Tibial artery (tissue), 4 donors: ENCODE measurements around the gene APOL1.

ENCODE experiments used
- DNase-seq, 2 donors: peaks; one replicate each; pipeline ENCODE4 v3.0.0-alpha.2; 2019
- H3K27ac ChIP-seq, 2 donors: fragments of 200-600 bp; sonication (generic) in 1 of 2; 1 replicate in 1 of 2; 2 replicates in 1 of 2; pipeline ENCODE4 v1.5.1; 2018 to 2019; ENCODE audit warnings: mild to moderate bottlenecking in 1 of 2
- H3K27me3 ChIP-seq, 2 donors: fragments of 200-600 bp; sonication (generic) in 1 of 2; one replicate each; pipeline versions ENCODE4 v1.5.1 to v1.6.0; 2016 to 2019
- H3K36me3 ChIP-seq, 3 donors: fragments of 200-600 bp; sonication (generic) in 2 of 3; one replicate each; pipeline ENCODE4 v1.5.1; 2016 to 2019; ENCODE audit warnings: mild to moderate bottlenecking in 2 of 3
- H3K4me1 ChIP-seq, 4 donors: fragments of 200-600 bp; sonication (generic) in 2 of 4; 1 replicate in 3 of 4; 2 replicates in 1 of 4; pipeline ENCODE4 v1.5.1; 2016 to 2019
- H3K4me3 ChIP-seq, 2 donors: fragments of 200-600 bp; sonication (generic) in 1 of 2; 1 replicate in 1 of 2; 2 replicates in 1 of 2; pipeline ENCODE4 v1.5.1; 2018 to 2019; ENCODE audit warnings: mild to moderate bottlenecking in 2 of 2
- H3K9me3 ChIP-seq, 3 donors: fragments of 200-600 bp; sonication (generic) in 1 of 3; one replicate each; pipeline ENCODE4 v1.5.1; 2016 to 2019
- CTCF ChIP-seq, 2 experiments: fragments of 200-600 bp in 1 of 2; fragments of 450-650 bp in 1 of 2; IDR thresholded peaks; one replicate each; pipeline ENCODE4 v1.5.1; 2017 to 2019; ENCODE audit warnings: antibody characterized with exemption in 2 of 2, mild to moderate bottlenecking in 1 of 2, moderate library complexity in 1 of 2
- intact Hi-C: fragments of 100-400 bp; cut with DNase I; formaldehyde crosslinking; loops from one replicate; pipeline ENCODE4 v1.15.0; 2023; ENCODE audit warnings: low total_unique reads

APOL1 gene

DNA sequence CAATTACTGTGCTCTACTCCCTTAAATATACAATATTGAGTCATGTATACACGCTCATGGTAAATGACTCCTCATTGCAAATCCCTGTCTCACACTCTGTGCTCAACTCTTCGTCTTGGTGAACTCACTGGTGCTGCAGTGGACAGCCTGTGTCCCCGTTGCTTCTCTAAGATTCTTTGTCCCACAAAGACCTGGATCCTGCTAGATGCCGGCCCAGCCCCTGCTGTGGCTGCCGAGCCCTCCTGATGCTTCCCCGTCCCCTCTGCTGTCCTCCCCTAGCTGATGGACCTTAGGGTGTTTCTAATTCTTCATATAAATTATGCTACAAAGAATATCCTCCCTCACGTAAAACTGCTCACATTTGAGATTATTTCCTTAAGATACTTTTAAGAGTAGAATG lies 19.1 kb upstream of the APOL1 start:
- H3K27me3 ChIP-seq: no peaks in the 10 kb centered on the region
- H3K9me3 ChIP-seq: no peaks in the 10 kb centered on the region
- DNase-seq: no peak
- no peak overlapping the region for H3K27ac ChIP-seq
- intact Hi-C loops: no loop called here
- no peak for TF ChIP-seq CTCF (IDR thresholded peaks at IDR 0.05)
- peaks cover 0 to 40% (median 23%) of the 10 kb centered on the region in 4 donors for H3K4me1 ChIP-seq
- no peak overlapping the region for H3K4me3 ChIP-seq
- H3K36me3 ChIP-seq: peaks cover 33 to 65% (median 48%) of the 10 kb centered on the region in 3 donors

GRCh38 chr22:36234213-36234612 lies 18.7 kb upstream of the APOL1 start:
- TF ChIP-seq CTCF (IDR thresholded peaks at IDR 0.05): no peak
- Histone ChIP-seq H3K36me3 (peaks cover 30 to 60% (median 44%) of the 10 kb centered on the region in 3 donors), H3K9me3 (no peaks in the 10 kb centered on the region), H3K4me1 (peaks cover 0 to 41% (median 24%) of the 10 kb centered on the region in 4 donors), H3K27ac (no peak overlapping the region), H3K4me3 (no peak overlapping the region), H3K27me3 (no peaks in the 10 kb centered on the region)
- DNase-seq: no peak
- intact Hi-C loops: no loop called here

- H3K4me1 ChIP-seq: peaks cover 0 to 45% (median 26%) of the 10 kb centered on the region in 4 donors
- DNase-seq: no peak
- no peak overlapping the region for H3K27ac ChIP-seq
- H3K9me3 ChIP-seq: no peaks in the 10 kb centered on the region
- no peaks in the 10 kb centered on the region for H3K27me3 ChIP-seq
- H3K4me3 ChIP-seq: no peak overlapping the region
- peaks cover 29 to 53% (median 38%) of the 10 kb centered on the region in 3 donors for H3K36me3 ChIP-seq
- intact Hi-C loops: no loop called here
- no peak for TF ChIP-seq CTCF (IDR thresholded peaks at IDR 0.05)
Observed at GRCh38 chr22:36234919-36235318, 18.0 kb upstream of the APOL1 start.

DNA sequence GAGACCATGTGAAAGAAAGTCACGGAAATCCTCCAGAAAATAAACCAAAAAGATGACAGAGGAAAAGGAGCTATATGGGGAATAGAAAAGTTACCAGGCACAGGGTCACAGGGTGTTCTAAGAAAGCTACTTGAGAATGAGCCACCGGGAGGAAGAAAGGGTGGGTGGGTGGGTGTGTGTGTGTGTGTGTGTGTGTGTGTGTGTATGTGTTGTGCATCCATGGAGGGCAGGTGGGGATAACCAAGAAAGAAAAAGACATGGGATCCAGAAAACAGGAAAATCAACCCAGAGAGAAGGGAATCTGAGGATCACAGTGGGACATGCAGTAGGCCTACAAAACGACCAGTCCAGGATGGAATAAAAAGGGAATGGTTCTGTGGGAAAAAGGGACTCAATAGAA lies 17.3 kb upstream of the APOL1 start:
- intact Hi-C loops: no loop called here
- Histone ChIP-seq H3K4me1 (peaks cover 0 to 47% (median 27%) of the 10 kb centered on the region in 4 donors), H3K36me3 (peaks cover 23 to 47% (median 33%) of the 10 kb centered on the region in 3 donors), H3K9me3 (no peaks in the 10 kb centered on the region), H3K27ac (no peak overlapping the region), H3K4me3 (no peak overlapping the region), H3K27me3 (no peaks in the 10 kb centered on the region)
- no peak for TF ChIP-seq CTCF (IDR thresholded peaks at IDR 0.05)
- no peak for DNase-seq

GRCh38 chr22:36236388-36237319 lies 16.3 kb upstream of the APOL1 start:
- Histone ChIP-seq H3K27me3 (no peaks in the 10 kb centered on the region), H3K27ac (peak overlapping the region in 1 of 2 donors; percentile 87), H3K4me3 (peak overlapping the region in 1 of 2 donors; percentile 60), H3K4me1 (peaks cover 0 to 47% (median 27%) of the 10 kb centered on the region in 4 donors), H3K9me3 (no peaks in the 10 kb centered on the region), H3K36me3 (peaks cover 13 to 36% (median 22%) of the 10 kb centered on the region in 3 donors)
- DNase-seq: no peak
- intact Hi-C loops: no loop called here
- TF ChIP-seq CTCF (IDR thresholded peaks at IDR 0.05): no peak
